Fibroblast of skin of scalp (primary cell): ENCODE results near the gene IGSF21.

Experiments
- DNase-seq: peaks from one replicate; pipeline ENCODE4 v3.0.0-alpha.2; 2013

The IGSF21 gene

DNA sequence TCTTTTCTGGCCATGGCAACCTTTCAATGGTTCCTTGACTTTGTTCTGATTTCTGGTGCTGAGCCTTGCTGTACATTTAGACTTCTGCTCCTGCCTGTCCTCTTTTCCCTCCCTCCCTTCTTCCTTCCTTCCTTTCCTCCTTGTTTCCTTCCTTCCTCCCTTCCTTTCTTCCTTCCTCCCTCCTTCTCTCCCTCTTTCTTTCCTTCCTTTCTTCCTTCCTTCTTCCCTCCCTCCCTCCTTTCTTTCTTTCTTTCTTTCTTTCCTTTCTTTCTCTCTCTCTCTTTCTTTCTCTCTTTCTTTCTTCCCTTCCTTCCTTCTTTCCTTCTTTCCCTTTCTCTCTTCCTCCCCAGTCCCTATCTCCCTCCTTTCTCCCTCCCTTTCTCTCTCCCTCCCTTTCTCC is 10.4 kb upstream of the IGSF21 start:
- DNase-seq = no peak

- DNase-seq = no peak
Measured at GRCh38 chr1:18099026-18099425, 8.6 kb upstream of the IGSF21 start.

- no peak for DNase-seq
Measured at GRCh38 chr1:18100060-18100459, 7.5 kb upstream of the IGSF21 start.

- peak; percentile 64 for DNase-seq
Measured at GRCh38 chr1:18100491-18101063, 7.0 kb upstream of the IGSF21 start.

- DNase-seq = no peak
Measured at GRCh38 chr1:18101508-18101907, 6.1 kb upstream of the IGSF21 start.

- no peak for DNase-seq
Measured at GRCh38 chr1:18103788-18104421, 3.7 kb upstream of the IGSF21 start.

- no peak for DNase-seq
Measured at GRCh38 chr1:18104546-18105100, 3.0 kb upstream of the IGSF21 start.

- no peak for DNase-seq
Measured at GRCh38 chr1:18105196-18105595, 2.4 kb upstream of the IGSF21 start.

DNA sequence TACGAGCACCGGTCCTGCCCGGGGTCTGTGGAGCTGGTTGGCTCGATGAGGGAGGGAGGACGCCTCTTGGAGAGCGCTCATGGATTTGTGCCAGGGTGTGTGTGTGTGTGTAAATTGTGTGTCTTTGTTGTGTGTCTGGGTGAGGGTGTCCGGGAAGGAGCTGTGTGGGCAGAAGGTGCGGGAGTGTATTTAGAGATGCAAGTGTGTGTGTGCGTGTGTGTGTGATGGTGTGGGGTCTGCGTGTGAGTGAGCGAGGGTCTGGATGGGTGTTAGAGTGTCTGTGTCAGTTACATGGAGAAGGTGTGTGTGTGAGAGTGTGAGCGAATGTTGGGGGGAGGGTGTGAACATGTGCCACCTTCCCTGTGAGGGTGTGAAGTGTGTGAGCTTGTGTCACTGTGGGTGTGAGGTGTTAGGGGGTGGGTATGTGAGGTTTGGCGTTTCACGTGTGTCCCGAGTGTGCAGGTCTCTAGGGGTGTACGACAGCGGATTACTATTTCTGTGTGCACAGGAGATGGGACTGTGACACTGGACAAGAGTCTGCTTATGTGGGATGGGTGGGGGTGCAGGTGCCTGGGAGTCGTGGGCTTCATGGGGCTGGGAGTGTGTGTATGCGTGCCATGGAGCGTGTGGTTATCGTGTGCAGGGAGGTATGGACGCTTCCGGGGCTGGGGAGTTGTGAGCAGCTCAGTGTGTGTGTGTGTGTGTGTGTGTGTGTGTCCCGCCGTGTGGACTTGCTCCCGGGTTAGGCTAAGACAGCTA is 880 bp downstream of the IGSF21 start:
- no peak for DNase-seq

- DNase-seq = no peak
Measured at GRCh38 chr1:18109058-18109755, 1.6 kb downstream of the IGSF21 start.

- DNase-seq = no peak
Measured at GRCh38 chr1:18109756-18110597, 2.4 kb downstream of the IGSF21 start.

- DNase-seq = no peak
Measured at GRCh38 chr1:18110598-18110939, 3.0 kb downstream of the IGSF21 start.

DNA sequence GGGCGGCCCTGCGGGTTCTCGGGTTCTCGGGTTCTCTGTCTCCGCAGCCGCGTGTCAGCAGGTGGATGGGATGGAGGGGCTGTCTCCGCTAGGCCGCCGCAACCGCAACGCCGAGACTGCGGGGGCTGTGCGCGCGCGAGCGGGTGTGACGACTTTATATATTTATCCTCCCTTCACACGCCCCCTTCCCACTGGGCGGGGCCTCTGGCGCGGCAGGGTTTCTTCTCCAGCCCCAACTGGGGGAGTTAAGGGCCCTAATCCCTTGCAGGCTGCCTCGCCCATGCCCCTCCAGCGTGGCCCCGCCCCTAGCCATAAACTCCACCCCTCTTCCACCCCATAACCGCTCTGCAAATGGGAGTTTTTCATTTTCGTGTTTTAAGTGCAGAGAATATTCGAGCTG is 3.4 kb downstream of the IGSF21 start:
- DNase-seq = no peak

GRCh38 chr1:18111605-18112297 is 4.2 kb downstream of the IGSF21 start:
- no peak for DNase-seq

- no peak for DNase-seq
Measured at GRCh38 chr1:18112611-18113010, 5.0 kb downstream of the IGSF21 start.

DNA sequence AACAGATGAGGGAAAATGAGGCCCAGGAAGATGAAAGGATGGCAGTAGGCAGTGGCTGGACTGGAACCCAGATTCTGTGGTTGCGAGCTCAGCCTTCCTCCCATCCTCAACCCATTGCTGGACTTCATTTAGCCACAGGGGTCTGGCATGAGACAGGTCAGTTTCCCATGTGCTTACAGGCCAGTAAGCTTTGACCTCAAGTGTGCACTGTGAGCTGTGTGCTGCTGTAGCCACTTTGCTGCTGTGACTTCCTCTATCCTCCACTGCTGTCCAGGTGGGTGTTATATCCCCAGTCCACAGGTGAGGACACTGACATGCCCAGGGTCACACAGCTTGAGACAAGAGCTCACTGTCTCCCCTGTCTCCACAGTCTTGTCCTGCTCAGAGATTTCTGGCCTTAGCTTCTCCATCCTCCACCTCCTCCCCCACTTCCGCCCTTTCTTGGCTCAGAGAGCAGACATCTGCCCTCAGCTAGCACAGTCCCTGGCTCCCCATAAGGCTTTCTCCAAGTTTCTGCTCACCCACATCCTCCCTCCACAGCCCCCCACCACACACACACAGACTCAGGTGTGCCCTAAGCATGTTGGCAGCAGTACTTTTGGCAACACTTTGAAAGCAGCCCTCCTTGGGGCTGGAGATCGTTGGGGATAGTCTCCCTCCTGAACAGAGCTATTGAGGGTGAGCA is 7.3 kb downstream of the IGSF21 start:
- no peak for DNase-seq

GRCh38 chr1:18116777-18117176 is 9.2 kb downstream of the IGSF21 start:
- no peak for DNase-seq

DNA sequence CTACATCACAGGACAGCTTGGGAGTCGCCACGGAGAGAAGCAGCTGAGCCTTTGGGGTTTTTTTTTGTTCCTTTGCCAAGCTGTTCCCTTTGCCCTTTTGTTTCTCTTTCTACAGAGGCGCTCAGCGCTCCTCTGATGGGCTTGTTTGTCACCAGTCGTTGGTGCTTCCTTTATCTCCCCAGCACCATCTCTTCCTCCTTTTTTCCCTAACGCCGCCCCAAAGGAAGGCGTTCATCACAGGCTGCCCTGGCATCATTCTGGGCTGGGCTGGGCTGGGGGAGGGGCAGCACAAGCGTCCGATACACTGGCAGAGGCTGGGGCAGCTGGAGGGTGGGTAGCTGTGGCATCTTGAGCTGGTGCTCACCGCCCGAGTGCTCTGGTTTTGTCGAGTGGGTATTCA is 10.5 kb downstream of the IGSF21 start:
- DNase-seq = no peak

DNA sequence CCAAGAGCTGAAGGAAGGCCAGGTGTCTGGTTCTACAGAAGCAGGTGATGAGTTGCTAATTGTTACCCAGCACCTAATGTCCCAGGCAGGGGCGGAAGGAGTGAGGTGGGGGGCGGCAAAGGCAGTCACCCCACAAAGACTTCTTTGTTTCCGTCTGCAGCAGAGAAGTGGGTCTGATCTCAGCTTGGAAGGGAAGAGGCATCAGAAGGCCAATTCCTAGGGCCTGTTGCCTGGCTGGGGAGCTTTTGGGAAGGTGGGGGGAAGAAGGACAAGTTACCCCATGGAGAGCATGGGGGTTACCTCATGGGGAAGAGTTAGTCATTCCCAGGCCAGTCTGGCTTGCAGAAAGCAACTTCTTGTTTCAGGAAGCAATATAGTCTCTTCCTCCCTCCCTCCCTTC is 10.9 kb downstream of the IGSF21 start:
- no peak for DNase-seq

GRCh38 chr1:18119289-18119688 is 11.7 kb downstream of the IGSF21 start:
- no peak for DNase-seq

GRCh38 chr1:18119771-18120377 is 12.3 kb downstream of the IGSF21 start:
- no peak for DNase-seq
